ENCODE results near the gene MRPL52.

Gene MRPL52

GRCh38 chr14:22884076-22884737, 54.5 kb downstream of the MRPL52 start:
- no peak for DNase-seq
- H3K4me3 ChIP-seq (ENCODE audit: low read depth, low read length): no peak overlapping the region
- no peak overlapping the region for H3K27ac ChIP-seq
- in situ Hi-C loops (cut with HindIII; ENCODE audit: low pct_ligation_motif_present, low sequenced_read_pairs): no loop called here
- TF ChIP-seq, protein P1, sequence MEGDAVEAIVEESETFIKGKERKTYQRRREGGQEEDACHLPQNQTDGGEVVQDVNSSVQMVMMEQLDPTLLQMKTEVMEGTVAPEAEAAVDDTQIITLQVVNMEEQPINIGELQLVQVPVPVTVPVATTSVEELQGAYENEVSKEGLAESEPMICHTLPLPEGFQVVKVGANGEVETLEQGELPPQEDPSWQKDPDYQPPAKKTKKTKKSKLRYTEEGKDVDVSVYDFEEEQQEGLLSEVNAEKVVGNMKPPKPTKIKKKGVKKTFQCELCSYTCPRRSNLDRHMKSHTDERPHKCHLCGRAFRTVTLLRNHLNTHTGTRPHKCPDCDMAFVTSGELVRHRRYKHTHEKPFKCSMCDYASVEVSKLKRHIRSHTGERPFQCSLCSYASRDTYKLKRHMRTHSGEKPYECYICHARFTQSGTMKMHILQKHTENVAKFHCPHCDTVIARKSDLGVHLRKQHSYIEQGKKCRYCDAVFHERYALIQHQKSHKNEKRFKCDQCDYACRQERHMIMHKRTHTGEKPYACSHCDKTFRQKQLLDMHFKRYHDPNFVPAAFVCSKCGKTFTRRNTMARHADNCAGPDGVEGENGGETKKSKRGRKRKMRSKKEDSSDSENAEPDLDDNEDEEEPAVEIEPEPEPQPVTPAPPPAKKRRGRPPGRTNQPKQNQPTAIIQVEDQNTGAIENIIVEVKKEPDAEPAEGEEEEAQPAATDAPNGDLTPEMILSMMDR (IDR thresholded peaks at IDR 0.05; ENCODE audit: low read depth, low read length, missing control alignments): no peak
- peaks cover 2% of the 10 kb centered on the region for H3K36me3 ChIP-seq (replicated peaks)
- no peaks in the 10 kb centered on the region for H3K27me3 ChIP-seq (replicated peaks)
